Measurements from ENCODE around the gene DUOX1. TPM values are rescaled to one million over a fixed set of nuclear protein-coding genes. Genes with fewer than 3 reads are reported as not detected.

The DUOX1 gene
- total RNA-seq, 4 donors from 2014 or later, result 0.14 to 4.1 (median 0.64) TPM; not detected in 1

DNA sequence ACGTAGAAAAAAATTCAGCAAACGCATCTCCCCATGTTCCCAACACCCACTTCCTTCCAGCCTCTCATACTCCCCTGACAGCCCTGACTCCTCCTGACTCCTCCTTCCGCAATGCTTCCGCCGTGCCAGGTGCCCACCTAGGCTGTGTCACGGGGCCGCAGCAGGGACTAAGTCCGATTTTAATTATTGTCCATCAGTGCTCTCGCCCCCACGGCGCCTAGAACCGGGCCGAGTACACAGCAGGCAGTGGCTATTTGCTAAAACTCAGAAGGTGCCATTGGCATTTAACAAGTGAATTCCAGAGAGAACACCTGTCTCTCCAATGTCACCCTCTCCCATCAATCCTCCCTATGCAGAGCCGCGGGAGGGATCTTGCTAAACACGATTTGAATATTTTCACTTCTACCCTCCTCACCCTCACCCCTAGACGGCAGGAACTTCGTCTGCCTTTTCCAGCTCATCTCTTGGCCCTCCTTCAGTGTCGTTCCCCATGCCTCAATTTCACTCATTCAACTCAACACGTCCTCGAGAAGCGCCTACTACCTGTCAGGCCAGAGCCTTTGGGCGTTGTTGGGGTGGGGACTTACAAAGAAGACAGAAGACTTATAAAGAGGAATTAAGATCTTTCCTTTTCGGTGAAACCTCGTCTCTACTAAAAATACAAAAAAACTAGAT, 69.5 kb downstream of the DUOX1 start:
- Histone ChIP-seq H3K27ac (peak overlapping the region; percentile 96 to 99 (median 98)), H3K4me3 (peak overlapping the region; percentile 17 to 55 (median 54)), H3K36me3 (no peaks in the 10 kb centered on the region), H3K4me1 (peaks cover 0 to 9% (median 0%) of the 10 kb centered on the region in 4 donors), H3K27me3 (no peaks in the 10 kb centered on the region), H3K9me3 (no peaks in the 10 kb centered on the region)
- TF ChIP-seq, protein P1, sequence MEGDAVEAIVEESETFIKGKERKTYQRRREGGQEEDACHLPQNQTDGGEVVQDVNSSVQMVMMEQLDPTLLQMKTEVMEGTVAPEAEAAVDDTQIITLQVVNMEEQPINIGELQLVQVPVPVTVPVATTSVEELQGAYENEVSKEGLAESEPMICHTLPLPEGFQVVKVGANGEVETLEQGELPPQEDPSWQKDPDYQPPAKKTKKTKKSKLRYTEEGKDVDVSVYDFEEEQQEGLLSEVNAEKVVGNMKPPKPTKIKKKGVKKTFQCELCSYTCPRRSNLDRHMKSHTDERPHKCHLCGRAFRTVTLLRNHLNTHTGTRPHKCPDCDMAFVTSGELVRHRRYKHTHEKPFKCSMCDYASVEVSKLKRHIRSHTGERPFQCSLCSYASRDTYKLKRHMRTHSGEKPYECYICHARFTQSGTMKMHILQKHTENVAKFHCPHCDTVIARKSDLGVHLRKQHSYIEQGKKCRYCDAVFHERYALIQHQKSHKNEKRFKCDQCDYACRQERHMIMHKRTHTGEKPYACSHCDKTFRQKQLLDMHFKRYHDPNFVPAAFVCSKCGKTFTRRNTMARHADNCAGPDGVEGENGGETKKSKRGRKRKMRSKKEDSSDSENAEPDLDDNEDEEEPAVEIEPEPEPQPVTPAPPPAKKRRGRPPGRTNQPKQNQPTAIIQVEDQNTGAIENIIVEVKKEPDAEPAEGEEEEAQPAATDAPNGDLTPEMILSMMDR (IDR thresholded peaks at IDR 0.05), result peak in 1 of 5 experiments; percentile 38
- no peak for TF ChIP-seq POLR2A (IDR thresholded peaks at IDR 0.05)
- in situ Hi-C loops (cut with MboI; ENCODE audit: low pct_ligation_motif_present in 1 of 4, low pct_unique_long_range_greater_than_20kb in 1 of 4, low sequenced_read_pairs in 3 of 4) (loop anchor here in 2 of 4 donors (25.0 kb wide), 2 partner anchors 188 to 413 kb away; partner anchors contain the start of gene GATM (in 2 of the 2)), intact Hi-C loops (cut with DNase I; ENCODE audit: low total_unique reads) (no loop called here)
- 0 to 1% methylated on average over 11 to 25 of the region's 25 CpGs for WGBS, 2 donors (ENCODE audit: low coverage in 1 of 2)
- peak; percentile 47 for DNase-seq

DNA sequence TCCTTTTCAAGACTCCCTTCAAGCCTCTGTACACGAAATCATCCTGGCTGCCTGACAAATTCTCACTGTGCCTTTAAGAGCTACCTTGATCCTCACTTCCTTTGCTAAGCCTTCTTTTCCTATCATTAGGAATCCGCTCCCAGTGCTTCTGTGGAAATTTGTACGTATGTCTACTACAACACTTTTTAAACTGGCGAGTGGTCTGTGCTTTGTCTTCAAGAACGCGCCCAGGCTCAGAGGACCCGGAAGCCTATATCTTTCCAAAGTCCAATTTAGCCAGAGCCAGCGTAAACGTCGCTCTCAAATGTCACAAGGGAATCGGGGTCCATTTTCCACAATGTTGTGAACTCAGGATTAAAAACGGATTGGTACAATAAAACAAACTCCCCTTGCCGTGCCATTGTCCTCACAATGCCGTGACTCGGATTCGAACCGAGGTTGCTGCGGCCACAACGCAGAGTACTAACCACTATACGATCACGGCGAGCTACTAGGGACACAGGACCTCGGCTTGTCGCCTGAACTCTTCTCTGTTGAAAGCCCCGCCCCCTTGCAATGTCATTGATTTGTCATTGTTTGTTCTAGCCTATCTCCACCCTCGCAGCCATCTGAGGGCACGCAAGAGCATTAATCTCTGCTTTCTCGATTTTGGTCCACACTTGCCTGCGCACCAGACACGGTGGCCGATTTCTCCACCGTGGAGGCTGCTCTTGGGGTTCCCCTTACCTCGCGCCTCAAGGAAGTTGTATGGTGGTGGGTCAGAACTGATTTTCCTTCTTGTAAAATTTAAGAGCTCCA, 70.4 kb downstream of the DUOX1 start:
- in situ Hi-C loops (cut with MboI; ENCODE audit: low pct_ligation_motif_present in 1 of 4, low pct_unique_long_range_greater_than_20kb in 1 of 4, low sequenced_read_pairs in 3 of 4), result loop anchor here in 2 of 4 donors (10.0 kb wide), 1 partner anchor 195 kb away; no protein-coding TSS in a partner anchor
- peak overlapping the region; percentile 96 to 99 (median 98) for H3K27ac ChIP-seq

DNA sequence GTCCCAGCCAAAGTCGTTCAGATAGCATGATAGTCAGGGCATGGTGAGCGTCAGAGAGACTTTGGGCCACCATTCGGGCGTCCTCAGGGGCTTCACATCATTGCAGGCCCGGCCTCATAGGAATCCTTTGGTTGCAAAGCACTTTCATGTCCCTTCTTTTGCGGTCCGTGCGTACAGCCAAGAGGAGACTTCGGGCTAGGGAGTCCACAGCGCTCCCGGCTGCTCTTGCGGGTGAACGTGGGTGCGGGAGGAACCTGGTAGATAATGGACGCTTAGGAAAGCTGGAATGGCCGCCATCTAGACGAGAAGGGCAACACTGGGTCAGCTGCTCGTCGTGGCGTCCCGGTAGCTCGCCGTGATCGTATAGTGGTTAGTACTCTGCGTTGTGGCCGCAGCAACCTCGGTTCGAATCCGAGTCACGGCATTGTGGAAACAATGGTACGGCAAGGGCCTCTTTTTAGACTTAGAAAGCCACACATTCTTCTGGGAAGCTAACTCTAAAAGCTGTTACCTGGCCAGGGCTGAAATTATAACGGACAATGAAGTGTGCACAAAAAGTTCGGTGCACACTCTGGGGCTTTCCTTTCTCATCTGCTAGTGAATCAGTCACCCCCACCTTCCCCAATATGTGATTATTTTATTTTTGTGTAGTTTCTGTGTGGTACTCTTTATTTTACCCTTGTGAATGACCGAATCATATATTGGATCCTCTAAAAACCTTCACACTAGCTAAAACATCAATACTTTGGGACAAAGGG, 71.2 kb downstream of the DUOX1 start:
- Histone ChIP-seq H3K27me3 (no peaks in the 10 kb centered on the region), H3K4me3 (peak overlapping the region; percentile 30 to 55 (median 54)), H3K36me3 (no peaks in the 10 kb centered on the region), H3K9me3 (no peaks in the 10 kb centered on the region), H3K27ac (peak overlapping the region; percentile 96 to 99 (median 98)), H3K4me1 (peaks cover 0 to 9% (median 0%) of the 10 kb centered on the region in 4 donors)
- peak; percentile 85 for DNase-seq
- WGBS, 2 donors (ENCODE audit: low coverage in 1 of 2), result 4 to 100% methylated on average over 1 to 34 of the region's 34 CpGs
- intact Hi-C loops (cut with DNase I; ENCODE audit: low total_unique reads) (loop anchor here (10.0 kb wide), 1 partner anchor 84 kb away; no protein-coding TSS in a partner anchor), in situ Hi-C loops (cut with MboI; ENCODE audit: low pct_ligation_motif_present in 1 of 4, low pct_unique_long_range_greater_than_20kb in 1 of 4, low sequenced_read_pairs in 3 of 4) (loop anchor here in 2 of 4 donors (10.0 kb wide), 1 partner anchor 194 kb away; no protein-coding TSS in a partner anchor)
- no peak for TF ChIP-seq EP300 (IDR thresholded peaks at IDR 0.05; ENCODE audit: low read depth)
- TF ChIP-seq POLR2AphosphoS5 (IDR thresholded peaks at IDR 0.05), result no peak
- TF ChIP-seq, protein P1 (IDR thresholded peaks at IDR 0.05), result no peak
- TF ChIP-seq POLR2A (IDR thresholded peaks at IDR 0.05), result no peak

More for the DNA sequence above, 70.4 kb downstream of the DUOX1 start:
- peak; percentile 98 for DNase-seq
- intact Hi-C loops (cut with DNase I; ENCODE audit: low total_unique reads), result loop anchor here (10.0 kb wide), 1 partner anchor 85 kb away; no protein-coding TSS in a partner anchor
- Histone ChIP-seq H3K27me3 (no peaks in the 10 kb centered on the region), H3K9me3 (no peaks in the 10 kb centered on the region), H3K4me1 (peaks cover 0 to 9% (median 0%) of the 10 kb centered on the region in 4 donors), H3K36me3 (no peaks in the 10 kb centered on the region), H3K4me3 (peak overlapping the region; percentile 41 to 55 (median 54))
- TF ChIP-seq, protein P1 (IDR thresholded peaks at IDR 0.05), result no peak
- TF ChIP-seq EP300 (IDR thresholded peaks at IDR 0.05; ENCODE audit: low read depth), result no peak
- peak; percentile 97 for TF ChIP-seq POLR2A (IDR thresholded peaks at IDR 0.05)
- peak; percentile 91 to 98 (median 98) for TF ChIP-seq POLR2AphosphoS5 (IDR thresholded peaks at IDR 0.05)
- 0 to 1% methylated on average over 4 to 34 of the region's 34 CpGs for WGBS, 2 donors (ENCODE audit: low coverage in 1 of 2)
